ENCODE measurements around the gene WFDC5.

DNA sequence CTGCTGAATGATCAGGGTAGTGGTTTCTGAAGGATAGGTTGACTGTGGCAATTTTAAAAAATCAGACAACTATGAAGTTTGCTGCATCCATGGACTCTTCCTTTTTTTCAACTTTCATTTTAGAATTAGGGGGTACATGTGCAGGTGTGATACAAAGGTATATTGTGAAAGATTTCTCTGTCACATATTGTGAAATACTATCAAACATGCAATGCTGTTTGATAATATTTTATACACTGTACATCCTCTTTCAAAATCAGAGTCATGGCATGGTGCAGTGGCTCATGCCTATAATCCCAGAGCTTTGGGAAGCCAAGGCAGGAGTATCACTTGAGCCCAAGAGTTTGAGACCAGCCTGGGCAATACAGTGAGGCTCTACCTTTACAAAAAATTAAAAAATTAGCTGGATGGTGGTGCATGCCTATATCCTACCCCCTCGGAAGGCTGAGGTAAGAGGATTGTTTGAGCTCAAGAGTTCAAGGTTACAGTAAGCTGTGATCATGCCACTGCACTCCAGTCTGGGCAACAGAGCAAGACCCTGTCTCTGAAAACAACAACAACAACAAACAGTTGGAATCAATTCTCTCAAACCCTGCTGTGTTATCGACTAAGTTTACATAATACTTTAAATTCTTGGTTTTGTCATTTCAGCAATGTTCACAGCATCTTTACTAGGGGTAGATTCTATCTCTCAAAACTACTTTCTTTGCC lies 4.7 kb upstream of the WFDC5 start:
- TF ChIP-seq CTCF (IDR thresholded peaks at IDR 0.05) (no peak), EP300 (IDR thresholded peaks at IDR 0.05) (no peak), POLR2AphosphoS5 (IDR thresholded peaks at IDR 0.05) (no peak)

All from gastroesophageal sphincter (tissue), 3 donors.